Measurements from ENCODE around the gene MAB21L4. TPM values are rescaled to one million over a fixed set of nuclear protein-coding genes. Genes with fewer than 3 reads are reported as not detected.

Gene MAB21L4
- polyA plus RNA-seq, 1 donor = 0.10 TPM

GRCh38 chr2:240911641-240912265 lies 15.8 kb upstream of the MAB21L4 start:
- DNase-seq = no peak

- no peak for DNase-seq
These were observed 13.4 kb upstream of the MAB21L4 start for GRCh38 chr2:240909216-240909974.

- DNase-seq = no peak
These were observed 11.1 kb upstream of the MAB21L4 start for GRCh38 chr2:240906911-240907590.

- DNase-seq = no peak
These were observed 10.4 kb upstream of the MAB21L4 start, which contains the start of gene CROCC2 for GRCh38 chr2:240906141-240906910. CROCC2 (plus strand) TSS chr2:240906336; CDS start chr2:240906514, 178 bp downstream.

- no peak for DNase-seq
These were observed 9.3 kb upstream of the MAB21L4 start for GRCh38 chr2:240905176-240905781.

GRCh38 chr2:240904216-240905175 lies 8.5 kb upstream of the MAB21L4 start:
- no peak for DNase-seq

GRCh38 chr2:240903191-240904060 lies 7.5 kb upstream of the MAB21L4 start:
- DNase-seq = no peak

- DNase-seq = no peak
These were observed 6.7 kb upstream of the MAB21L4 start for GRCh38 chr2:240902615-240903041.

GRCh38 chr2:240901986-240902614 lies 6.1 kb upstream of the MAB21L4 start:
- no peak for DNase-seq

GRCh38 chr2:240900141-240900860 lies 4.3 kb upstream of the MAB21L4 start:
- no peak for DNase-seq

GRCh38 chr2:240899468-240899865 lies 3.5 kb upstream of the MAB21L4 start:
- no peak for DNase-seq

GRCh38 chr2:240898731-240899467 lies 2.9 kb upstream of the MAB21L4 start:
- no peak for DNase-seq

- DNase-seq = no peak
These were observed 2.3 kb upstream of the MAB21L4 start for GRCh38 chr2:240898108-240898730.

- no peak for DNase-seq
These were observed 1.1 kb upstream of the MAB21L4 start for GRCh38 chr2:240896871-240897692.

GRCh38 chr2:240896394-240896793 lies 438 bp upstream of the MAB21L4 start:
- no peak for DNase-seq

- DNase-seq = no peak
These were observed 959 bp downstream of the MAB21L4 start for GRCh38 chr2:240894836-240895558.
